OCI-LY3 (cell line): Measurements from ENCODE around the gene MROH2B.
A peak's percentile ranks its signal among the peaks of the same experiment; 100 is the strongest.

ENCODE experiments used
- H2AFZ ChIP-seq: fragments of 200-600, 300-600 bp; shearing (Covaris generic); 2 replicates; pipeline ENCODE4 v1.6.0; 2014; ENCODE audit warnings: antibody characterized with exemption, low read depth, low read length
- H3K27ac ChIP-seq: fragments of 200-600, 300-600 bp; sonication (generic); 2 replicates; pipeline ENCODE4 v1.5.1; 2014; ENCODE audit warnings: mild to moderate bottlenecking, low read length, moderate library complexity, mixed read lengths
- H3K27me3 ChIP-seq: fragments of 200-600, 300-600 bp; sonication (generic); 2 replicates; pipeline ENCODE4 v1.6.1; 2014; ENCODE audit warnings: low read depth, low read length, mixed read lengths
- H3K36me3 ChIP-seq: fragments of 200-600, 300-600 bp; sonication (generic); replicated peaks from 2 replicates; pipeline ENCODE3; 2014; ENCODE audit warnings: low read depth, low read length, mixed read lengths
- H3K4me1 ChIP-seq: fragments of 300-600, 200-600 bp; sonication (generic); 2 replicates; pipeline ENCODE4 v1.6.1; 2014; ENCODE audit warnings: low read length, mixed read lengths
- H3K4me2 ChIP-seq: fragments of 200-600, 300-600 bp; sonication (generic); 2 replicates; pipeline ENCODE4 v1.6.1; 2014; ENCODE audit warnings: low read length, mixed read lengths
- H3K4me3 ChIP-seq: fragments of 300-600, 200-600 bp; sonication (generic); 2 replicates; pipeline ENCODE4 v1.5.1; 2014; ENCODE audit warnings: antibody characterized with exemption, mild to moderate bottlenecking, low read length, moderate library complexity
- H3K79me2 ChIP-seq: fragments of 300-600, 200-600 bp; shearing (Covaris generic); 2 replicates; pipeline ENCODE4 v1.6.1; 2014; ENCODE audit warnings: mild to moderate bottlenecking, low read length, mixed read lengths
- H3K9ac ChIP-seq: fragments of 300-600, 200-600 bp; shearing (Covaris generic); 2 replicates; pipeline ENCODE4 v1.6.0; 2014; ENCODE audit warnings: mild to moderate bottlenecking, low read length, moderate library complexity
- H3K9me3 ChIP-seq: fragments of 200-600, 300-600 bp; shearing (Covaris generic); 2 replicates; pipeline ENCODE4 v1.6.1; 2014; ENCODE audit warnings: low read length, mixed read lengths; ENCODE audit not compliant: insufficient read depth
- H4K20me1 ChIP-seq: fragments of 200-600, 300-600 bp; sonication (generic); 2 replicates; pipeline ENCODE4 v1.6.1; 2016; ENCODE audit warnings: low read length, mixed read lengths; ENCODE audit not compliant: insufficient read depth
- EZH2phosphoT487 ChIP-seq: fragments of 200-600 bp; shearing (Covaris generic); IDR thresholded peaks from 2 replicates; pipeline ENCODE4 v1.6.1; 2018; ENCODE audit warnings: antibody characterized with exemption, mixed run types, low read depth
- TF ChIP-seq, protein P1 (sequence below): fragments of 200-600, 300-600 bp; sonication (generic); IDR thresholded peaks from 2 replicates; pipeline ENCODE4 v1.5.1; 2014; ENCODE audit warnings: antibody characterized with exemption, low read length, low read depth

Gene MROH2B

DNA sequence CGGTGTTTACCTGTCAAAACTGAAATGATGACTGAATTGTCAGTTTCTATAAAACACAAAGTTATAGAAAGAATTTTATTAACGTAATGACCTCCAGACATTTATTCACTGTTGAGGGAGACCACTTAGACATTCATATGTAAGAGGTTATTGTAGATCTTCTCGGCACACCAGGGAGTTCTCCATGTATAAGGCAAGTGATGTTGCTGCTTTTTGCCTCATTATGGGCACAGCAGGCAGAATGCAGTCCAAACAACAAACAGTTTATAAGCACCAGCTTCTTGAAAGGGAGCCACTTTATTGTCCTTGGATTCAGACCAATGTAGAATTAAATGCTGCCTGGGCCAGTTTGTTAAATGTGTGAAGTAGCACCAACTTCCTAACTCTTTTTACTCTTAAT, 95.1 kb downstream of the MROH2B start:
- Histone ChIP-seq H2AFZ (no peak overlapping the region), H4K20me1 (no peaks in the 10 kb centered on the region), H3K27me3 (no peaks in the 10 kb centered on the region), H3K9me3 (no peaks in the 10 kb centered on the region), H3K36me3 (no peaks in the 10 kb centered on the region), H3K79me2 (no peaks in the 10 kb centered on the region), H3K27ac (no peak overlapping the region), H3K4me1 (no peaks in the 10 kb centered on the region), H3K4me2 (no peak overlapping the region), H3K4me3 (no peak overlapping the region), H3K9ac (no peak overlapping the region)
- TF ChIP-seq, protein P1, sequence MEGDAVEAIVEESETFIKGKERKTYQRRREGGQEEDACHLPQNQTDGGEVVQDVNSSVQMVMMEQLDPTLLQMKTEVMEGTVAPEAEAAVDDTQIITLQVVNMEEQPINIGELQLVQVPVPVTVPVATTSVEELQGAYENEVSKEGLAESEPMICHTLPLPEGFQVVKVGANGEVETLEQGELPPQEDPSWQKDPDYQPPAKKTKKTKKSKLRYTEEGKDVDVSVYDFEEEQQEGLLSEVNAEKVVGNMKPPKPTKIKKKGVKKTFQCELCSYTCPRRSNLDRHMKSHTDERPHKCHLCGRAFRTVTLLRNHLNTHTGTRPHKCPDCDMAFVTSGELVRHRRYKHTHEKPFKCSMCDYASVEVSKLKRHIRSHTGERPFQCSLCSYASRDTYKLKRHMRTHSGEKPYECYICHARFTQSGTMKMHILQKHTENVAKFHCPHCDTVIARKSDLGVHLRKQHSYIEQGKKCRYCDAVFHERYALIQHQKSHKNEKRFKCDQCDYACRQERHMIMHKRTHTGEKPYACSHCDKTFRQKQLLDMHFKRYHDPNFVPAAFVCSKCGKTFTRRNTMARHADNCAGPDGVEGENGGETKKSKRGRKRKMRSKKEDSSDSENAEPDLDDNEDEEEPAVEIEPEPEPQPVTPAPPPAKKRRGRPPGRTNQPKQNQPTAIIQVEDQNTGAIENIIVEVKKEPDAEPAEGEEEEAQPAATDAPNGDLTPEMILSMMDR, result no peak
- no peak for TF ChIP-seq EZH2phosphoT487

DNA sequence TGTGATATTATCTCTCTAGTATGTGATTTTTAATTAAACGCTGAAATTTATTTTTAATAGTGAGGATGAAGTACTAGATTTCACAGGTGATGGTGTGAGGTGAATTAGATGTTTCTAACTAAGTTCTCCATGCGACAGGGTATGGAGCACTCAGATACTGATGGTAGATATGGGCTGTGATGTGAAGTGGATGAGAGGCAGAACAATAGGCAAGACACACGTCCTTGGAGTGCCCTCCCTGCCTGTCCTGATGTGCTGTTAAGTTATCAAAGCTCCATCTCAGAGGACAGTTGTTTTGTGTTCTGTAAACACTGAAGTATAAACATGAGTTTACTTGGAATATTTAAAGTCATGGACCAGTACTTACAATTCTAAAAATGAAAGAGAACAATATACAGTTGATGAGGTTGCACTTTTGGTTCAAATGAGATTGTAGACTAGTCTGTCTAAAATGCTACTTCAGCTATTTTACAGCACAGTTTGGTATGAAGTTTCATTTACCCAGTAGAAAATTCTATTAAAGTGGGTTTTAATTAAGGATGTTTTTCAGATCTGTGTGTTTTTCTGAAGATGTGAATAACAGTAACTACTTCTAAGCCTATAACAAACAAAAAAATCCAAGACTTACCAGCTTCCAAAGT, 97.7 kb downstream of the MROH2B start:
- Histone ChIP-seq H3K27me3 (no peaks in the 10 kb centered on the region), H3K9me3 (no peaks in the 10 kb centered on the region), H3K79me2 (no peaks in the 10 kb centered on the region), H4K20me1 (no peaks in the 10 kb centered on the region), H3K9ac (no peak overlapping the region), H3K27ac (no peak overlapping the region), H3K4me1 (no peaks in the 10 kb centered on the region), H3K4me2 (no peak overlapping the region), H2AFZ (no peak overlapping the region), H3K4me3 (no peak overlapping the region), H3K36me3 (no peaks in the 10 kb centered on the region)
- TF ChIP-seq, protein P1, result no peak
- no peak for TF ChIP-seq EZH2phosphoT487

DNA sequence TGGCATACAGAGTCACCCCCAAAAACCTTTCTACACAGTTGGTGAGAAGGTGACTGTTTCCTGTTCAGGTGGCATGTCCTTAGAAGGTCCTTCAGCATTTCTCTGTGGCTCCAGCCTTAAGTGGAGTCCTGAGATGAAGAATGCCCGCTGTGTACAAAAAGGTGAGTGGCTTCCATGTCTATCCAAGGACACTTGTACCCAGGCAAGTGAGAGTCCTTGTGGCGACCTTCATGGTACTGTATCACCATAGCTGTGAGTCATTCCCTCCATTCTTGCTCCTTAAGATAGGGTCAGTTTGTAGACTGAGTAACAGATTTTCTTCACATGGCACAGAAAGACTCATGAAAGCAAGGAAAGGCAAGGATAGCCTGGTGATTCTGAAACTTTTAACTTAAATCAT, 98.7 kb downstream of the MROH2B start:
- Histone ChIP-seq H3K9ac (no peak overlapping the region), H3K27me3 (no peaks in the 10 kb centered on the region), H3K79me2 (no peaks in the 10 kb centered on the region), H3K4me2 (no peak overlapping the region), H3K27ac (no peak overlapping the region), H3K36me3 (no peaks in the 10 kb centered on the region), H4K20me1 (no peaks in the 10 kb centered on the region), H3K4me3 (no peak overlapping the region), H2AFZ (no peak overlapping the region), H3K9me3 (no peaks in the 10 kb centered on the region), H3K4me1 (no peaks in the 10 kb centered on the region)
- TF ChIP-seq EZH2phosphoT487, result no peak
- TF ChIP-seq, protein P1, result no peak

DNA sequence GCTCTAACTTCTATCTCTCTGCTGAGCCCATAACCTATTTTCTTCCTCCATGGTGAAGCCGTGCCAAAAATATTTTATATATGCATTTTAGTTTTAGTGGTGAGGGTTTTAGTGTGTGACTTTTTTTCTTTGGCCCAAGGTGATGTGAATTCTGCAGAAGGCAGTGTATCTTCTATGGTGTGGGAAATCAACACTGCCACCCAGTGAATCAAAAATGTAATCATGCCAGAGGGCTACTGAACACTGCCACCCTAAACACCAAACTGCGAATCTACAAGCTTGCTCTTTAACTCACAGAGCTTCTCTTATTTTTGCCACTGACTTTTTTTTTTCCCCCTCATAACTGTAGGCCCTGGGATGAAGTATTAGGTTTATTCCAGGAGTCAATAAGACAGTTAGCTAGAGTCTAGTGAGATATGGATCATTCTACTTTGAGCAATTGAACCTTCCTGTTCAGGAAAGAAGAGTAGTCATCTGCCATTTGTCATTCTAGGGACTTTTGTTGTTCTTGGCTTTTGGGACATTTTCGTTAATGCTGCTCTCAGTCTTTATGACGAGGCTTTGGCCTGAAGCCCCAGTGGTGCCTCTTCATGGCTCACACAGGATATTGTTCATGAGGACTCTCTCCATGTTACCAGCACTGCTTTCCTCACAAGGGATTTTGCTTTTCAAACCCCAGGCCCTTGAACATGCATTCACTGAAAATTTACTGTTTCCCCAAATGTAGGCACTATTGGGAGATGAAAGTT, 108.8 kb downstream of the MROH2B start:
- TF ChIP-seq EZH2phosphoT487, result no peak
- TF ChIP-seq, protein P1, result peak; percentile 36
- Histone ChIP-seq H3K9ac (no peak overlapping the region), H3K4me2 (no peak overlapping the region), H3K27ac (no peak overlapping the region), H3K9me3 (no peaks in the 10 kb centered on the region), H4K20me1 (no peaks in the 10 kb centered on the region), H3K4me3 (no peak overlapping the region), H3K27me3 (no peaks in the 10 kb centered on the region), H3K4me1 (no peaks in the 10 kb centered on the region), H3K36me3 (no peaks in the 10 kb centered on the region), H2AFZ (no peak overlapping the region), H3K79me2 (no peaks in the 10 kb centered on the region)
